ENCODE data around the gene CCDC50.

The CCDC50 gene, protein sequence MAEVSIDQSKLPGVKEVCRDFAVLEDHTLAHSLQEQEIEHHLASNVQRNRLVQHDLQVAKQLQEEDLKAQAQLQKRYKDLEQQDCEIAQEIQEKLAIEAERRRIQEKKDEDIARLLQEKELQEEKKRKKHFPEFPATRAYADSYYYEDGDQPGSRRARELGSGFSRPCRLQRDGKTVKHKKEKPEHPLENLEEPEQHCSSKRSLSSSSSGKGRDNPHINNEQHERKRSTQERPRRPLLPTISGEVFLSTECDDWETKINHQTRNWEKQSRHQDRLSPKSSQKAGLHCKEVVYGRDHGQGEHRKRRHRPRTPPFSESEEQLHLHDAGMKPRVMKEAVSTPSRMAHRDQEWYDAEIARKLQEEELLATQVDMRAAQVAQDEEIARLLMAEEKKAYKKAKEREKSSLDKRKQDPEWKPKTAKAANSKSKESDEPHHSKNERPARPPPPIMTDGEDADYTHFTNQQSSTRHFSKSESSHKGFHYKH

GRCh38 chr3:191328962-191329653 is at the start of gene CCDC50:
CCDC50 (plus strand) TSS chr3:191329394; CDS start chr3:191329675, 281 bp downstream.
- TF ChIP-seq Cebpa-rat (IDR thresholded peaks at IDR 0.05), result no peak
- H3K4me2 ChIP-seq, result peak within 1 kb of the TSS; percentile 74 to 96 (median 87)

GRCh38 chr3:191280111-191280510 is 49.1 kb upstream of the CCDC50 start:
- Histone ChIP-seq H3K9ac (no peak overlapping the region), H3K36me3 (no peaks in the 10 kb centered on the region), H3K27ac (no peak overlapping the region), H3K9me3 (replicated peaks in 1 of 11) (no peaks in the 10 kb centered on the region; a peak in 1 of 22 replicates), H3K27me3 (no peaks in the 10 kb centered on the region), H3K4me3 (no peak overlapping the region), H4K20me1 (no peaks in the 10 kb centered on the region), H3K4me2 (no peak overlapping the region), H3K4me1 (peaks cover 0 to 7% (median 0%) of the 10 kb centered on the region in 10 experiments; a peak in 8 of 20 replicates)
- no peak for TF ChIP-seq Cebpa-rat (IDR thresholded peaks at IDR 0.05)

More at GRCh38 chr3:191328962-191329653, at the start of gene CCDC50:
- H3K9ac ChIP-seq, result peak within 1 kb of the TSS; percentile 85 to 99 (median 95)
- peak within 1 kb of the TSS; percentile 89 to 96 (median 93) for H3K27ac ChIP-seq
- 0 out of 22 replicates have a peak, but pooled peaks cover 0 to under 1% (median 0%) of the 10 kb centered on the region in 11 experiments for H3K9me3 ChIP-seq (replicated peaks in 1 of 11)
- peaks cover 0 to 20% (median 0%) of the 10 kb centered on the region in 11 experiments; a peak in 5 of 22 replicates for H4K20me1 ChIP-seq
- H3K27me3 ChIP-seq, result peaks cover 0 to 26% (median 6%) of the 10 kb centered on the region in 11 experiments; a peak in 8 of 22 replicates
- H3K4me3 ChIP-seq, result peak within 1 kb of the TSS; percentile 81 to 94 (median 87)
- H3K36me3 ChIP-seq, result no peaks in the 10 kb centered on the region
- H3K4me1 ChIP-seq, result peaks cover 16 to 44% (median 28%) of the 10 kb centered on the region in 10 experiments

GRCh38 chr3:191280882-191281281 is 48.3 kb upstream of the CCDC50 start:
- H3K4me3 ChIP-seq, result no peak overlapping the region
- peaks cover 0 to 7% (median 0%) of the 10 kb centered on the region in 10 experiments; a peak in 8 of 20 replicates for H3K4me1 ChIP-seq
- no peak overlapping the region for H3K4me2 ChIP-seq
- no peaks in the 10 kb centered on the region for H3K36me3 ChIP-seq
- no peaks in the 10 kb centered on the region for H3K27me3 ChIP-seq
- no peak overlapping the region for H3K9ac ChIP-seq
- no peaks in the 10 kb centered on the region for H4K20me1 ChIP-seq
- peaks cover 0 to 4% (median 0%) of the 10 kb centered on the region in 11 experiments; a peak in 1 of 22 replicates for H3K9me3 ChIP-seq (replicated peaks in 1 of 11)
- no peak overlapping the region for H3K27ac ChIP-seq
- TF ChIP-seq Cebpa-rat (IDR thresholded peaks at IDR 0.05), result no peak

DNA sequence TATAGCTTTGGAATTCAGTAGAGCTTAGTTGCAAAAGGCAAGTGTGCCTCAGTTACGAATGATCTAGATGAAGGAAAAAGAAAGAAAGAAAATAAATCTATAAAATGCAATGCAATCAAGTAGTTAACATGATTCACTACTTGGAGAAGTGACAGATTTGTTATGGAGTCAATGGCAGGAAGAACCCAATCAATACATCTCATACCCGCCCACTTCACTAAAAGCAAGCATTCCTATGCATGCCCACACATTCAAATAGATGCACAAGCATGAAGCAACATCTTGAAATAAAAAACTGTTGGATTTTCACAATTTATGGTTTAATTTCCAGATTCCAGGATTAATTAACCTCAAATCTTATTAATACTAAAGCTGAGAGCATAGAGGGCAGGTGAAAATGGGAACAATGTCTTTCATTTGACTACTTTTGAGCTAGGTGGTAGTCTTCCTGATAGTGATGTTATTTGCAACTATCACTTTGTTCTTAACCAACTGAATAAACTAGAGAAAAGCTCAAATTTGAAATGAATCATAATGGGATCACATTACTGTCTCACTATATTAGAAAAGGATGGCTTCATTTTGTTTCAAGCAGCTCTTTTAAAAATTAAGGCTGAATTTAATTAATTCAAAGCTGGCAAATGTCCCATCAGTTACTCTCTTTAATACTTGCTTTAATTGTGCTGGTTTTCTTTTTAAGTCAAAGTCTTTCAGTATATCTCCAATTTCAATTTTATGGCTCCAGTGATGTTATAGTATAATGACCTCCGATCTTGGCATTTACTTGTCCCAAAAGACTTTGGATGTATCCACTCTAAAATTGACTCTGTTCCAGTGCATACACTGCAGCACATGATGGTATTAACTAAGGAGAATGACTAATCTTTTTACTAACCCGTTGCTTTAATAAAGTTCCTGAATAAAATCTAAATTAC is 46.7 kb upstream of the CCDC50 start:
- H3K4me3 ChIP-seq, result no peak overlapping the region
- TF ChIP-seq Cebpa-rat (IDR thresholded peaks at IDR 0.05), result no peak
- peaks cover 0 to 4% (median 0%) of the 10 kb centered on the region in 11 experiments; a peak in 1 of 22 replicates for H3K9me3 ChIP-seq (replicated peaks in 1 of 11)
- no peak overlapping the region for H3K27ac ChIP-seq
- no peaks in the 10 kb centered on the region for H3K36me3 ChIP-seq
- no peak overlapping the region for H3K9ac ChIP-seq
- no peak overlapping the region for H3K4me2 ChIP-seq
- H3K27me3 ChIP-seq, result no peaks in the 10 kb centered on the region
- peaks cover 0 to 7% (median 0%) of the 10 kb centered on the region in 10 experiments; a peak in 8 of 20 replicates for H3K4me1 ChIP-seq
- no peaks in the 10 kb centered on the region for H4K20me1 ChIP-seq

- no peaks in the 10 kb centered on the region for H3K27me3 ChIP-seq
- peaks cover 0 to 4% (median 0%) of the 10 kb centered on the region in 11 experiments; a peak in 1 of 22 replicates for H3K9me3 ChIP-seq (replicated peaks in 1 of 11)
- no peak for TF ChIP-seq Cebpa-rat (IDR thresholded peaks at IDR 0.05)
- H3K4me3 ChIP-seq, result no peak overlapping the region
- H3K9ac ChIP-seq, result no peak overlapping the region
- H4K20me1 ChIP-seq, result no peaks in the 10 kb centered on the region
- peaks cover 0 to 7% (median 0%) of the 10 kb centered on the region in 10 experiments; a peak in 8 of 20 replicates for H3K4me1 ChIP-seq
- H3K4me2 ChIP-seq, result no peak overlapping the region
- no peak overlapping the region for H3K27ac ChIP-seq
- no peaks in the 10 kb centered on the region for H3K36me3 ChIP-seq
These were observed 45.8 kb upstream of the CCDC50 start for GRCh38 chr3:191283400-191283799.

DNA sequence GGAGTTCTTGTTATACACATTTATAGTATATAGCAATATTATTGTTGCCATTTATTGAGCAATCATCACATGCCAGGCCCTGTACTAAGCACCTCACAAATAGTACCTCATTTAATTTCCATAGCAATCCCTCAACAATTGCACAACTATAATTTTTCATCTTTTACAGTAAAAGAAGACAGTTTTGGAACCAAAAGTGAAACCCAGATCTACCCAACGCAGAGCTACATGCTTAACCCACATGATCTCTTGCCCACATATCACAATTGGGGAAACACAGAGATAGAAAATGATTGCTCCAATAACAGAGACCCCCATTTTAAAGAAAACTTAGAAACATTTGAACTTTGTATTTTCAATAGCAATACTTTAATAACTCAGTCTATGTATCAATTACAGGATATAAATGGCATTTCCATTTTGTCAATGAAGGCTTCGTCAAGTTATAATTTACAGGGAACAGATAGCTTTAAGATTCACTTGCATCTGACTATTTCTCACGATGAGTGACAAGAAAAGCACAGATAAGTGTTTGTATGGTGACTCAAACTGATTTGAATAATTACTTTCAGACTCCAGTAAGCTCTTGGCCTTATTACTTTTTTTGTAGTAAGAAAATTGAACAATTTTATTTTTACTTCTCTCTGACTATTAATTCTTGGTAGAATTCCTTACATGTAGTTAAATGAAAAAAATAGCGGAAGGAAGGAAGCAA is 38.7 kb upstream of the CCDC50 start:
- Histone ChIP-seq H3K36me3 (no peaks in the 10 kb centered on the region), H3K27me3 (no peaks in the 10 kb centered on the region), H3K4me1 (peaks cover 0 to 15% (median 0%) of the 10 kb centered on the region in 10 experiments; a peak in 2 of 20 replicates), H3K9ac (no peak overlapping the region), H3K27ac (no peak overlapping the region), H3K4me2 (peak overlapping the region in 2 of 11 experiments; percentile 9 to 26; a peak in 1 of 22 replicates), H3K9me3 (replicated peaks in 1 of 11) (peaks cover 0 to 3% (median 0%) of the 10 kb centered on the region in 11 experiments; a peak in 1 of 22 replicates), H4K20me1 (no peaks in the 10 kb centered on the region), H3K4me3 (no peak overlapping the region)
- 0 out of 22 replicates have a peak, but pooled peaks of 2 of the 11 experiments have one; percentile 11 to 17 for TF ChIP-seq Cebpa-rat (IDR thresholded peaks at IDR 0.05)

DNA sequence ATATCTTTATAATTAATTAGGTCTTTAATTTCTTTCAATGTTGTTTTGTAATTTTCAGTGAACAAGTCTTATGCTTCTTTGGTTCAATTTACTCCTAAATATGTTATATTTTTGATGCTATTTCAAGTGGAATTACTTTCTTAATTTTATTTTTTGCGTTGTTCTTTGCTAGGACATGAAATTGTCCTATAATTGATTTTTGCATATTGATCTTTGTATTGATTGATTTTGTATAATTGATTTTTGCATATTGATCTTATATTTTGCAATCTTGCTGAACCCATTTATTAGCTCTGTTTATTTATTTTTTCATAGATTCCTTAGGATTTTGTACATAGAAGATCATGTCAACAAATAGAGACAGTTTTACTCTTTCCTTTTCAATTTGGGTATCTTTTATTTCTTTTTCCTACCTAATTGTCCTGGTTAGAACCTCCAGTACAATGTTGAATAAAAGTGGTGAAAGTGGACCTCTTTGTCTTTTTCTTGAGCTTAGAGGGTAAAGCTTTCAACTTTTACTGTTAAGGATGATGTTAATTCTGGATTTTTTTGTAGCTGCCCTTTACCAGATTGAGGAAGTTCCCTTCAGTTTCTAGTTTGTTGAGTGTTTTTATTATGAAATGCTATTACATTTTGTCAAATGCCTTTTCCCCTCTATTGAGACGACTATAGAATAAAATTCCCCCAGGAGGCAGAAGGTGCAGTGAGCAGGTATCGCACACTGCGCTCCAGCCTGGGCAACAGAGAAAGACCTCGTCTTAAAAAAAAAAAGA is 36.8 kb upstream of the CCDC50 start:
- H3K4me1 ChIP-seq, result peaks cover 0 to 25% (median 4%) of the 10 kb centered on the region in 10 experiments; a peak in 8 of 20 replicates
- no peak overlapping the region; a peak in 1 of 22 replicates for H3K4me2 ChIP-seq
- H3K9ac ChIP-seq, result no peak overlapping the region
- no peak overlapping the region for H3K4me3 ChIP-seq
- no peaks in the 10 kb centered on the region for H3K27me3 ChIP-seq
- no peaks in the 10 kb centered on the region for H4K20me1 ChIP-seq
- no peaks in the 10 kb centered on the region for H3K36me3 ChIP-seq
- H3K9me3 ChIP-seq (replicated peaks in 1 of 11), result no peaks in the 10 kb centered on the region
- no peak overlapping the region for H3K27ac ChIP-seq
- no peak for TF ChIP-seq Cebpa-rat (IDR thresholded peaks at IDR 0.05)
